Glomerular visceral epithelial cell (primary cell): ENCODE data around the gene SLC25A43.
A peak's percentile ranks its signal among the peaks of the same experiment; 100 is the strongest.
"Not testable (repeated sequence)": the region's sequence is repeated elsewhere in the genome, so short reads cannot be mapped to it uniquely, and the experiment has no call there.

Source experiments
- DNase-seq: peaks from one replicate; pipeline ENCODE4 v3.0.0-alpha.2; 2016; ENCODE audit errors: extremely low spot score

The SLC25A43 gene

GRCh38 chrX:119467842-119468550 lies 68.9 kb downstream of the SLC25A43 start, which contains the start of gene SLC25A5:
SLC25A5 (plus strand) TSS chrX:119468444; CDS start chrX:119468516, 72 bp downstream.
- DNase-seq = peak; percentile 87

DNA sequence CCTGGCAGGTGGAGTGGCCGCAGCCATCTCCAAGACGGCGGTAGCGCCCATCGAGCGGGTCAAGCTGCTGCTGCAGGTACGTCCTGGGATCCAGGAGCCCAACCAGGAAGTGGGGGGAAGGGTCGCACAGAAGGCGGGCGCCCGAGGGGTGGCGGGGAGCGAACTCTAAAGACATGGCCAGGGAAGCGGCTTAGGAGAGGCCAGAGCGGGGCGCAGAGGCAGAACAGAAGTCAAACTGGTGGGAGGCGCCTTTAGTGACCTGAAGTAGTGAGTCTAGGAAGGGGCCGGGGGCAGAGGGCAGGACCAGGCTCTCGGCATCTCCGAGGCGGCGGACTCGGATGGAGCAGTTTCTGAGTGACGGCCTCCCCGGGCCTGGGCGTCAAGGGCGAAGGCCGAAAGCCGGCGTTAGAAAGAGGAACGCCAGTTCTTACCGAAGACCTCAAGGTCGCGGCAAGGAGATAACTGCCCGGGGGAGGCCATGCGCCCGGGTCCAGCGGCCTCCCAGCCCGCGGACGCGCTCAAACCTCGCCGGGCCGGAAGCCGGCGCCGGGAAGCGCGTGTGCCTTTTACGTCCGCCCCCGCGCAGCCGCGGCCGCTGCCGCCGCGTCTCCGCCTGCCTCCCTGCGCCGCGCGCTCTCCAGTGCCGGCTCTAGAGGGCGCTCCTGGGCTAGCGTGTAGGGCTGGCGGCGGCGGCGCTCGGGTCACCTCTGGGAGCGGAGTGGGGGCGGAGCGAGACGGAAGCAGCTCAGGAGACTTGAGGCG lies 69.6 kb downstream of the SLC25A43 start:
- peak; percentile 80 for DNase-seq

DNA sequence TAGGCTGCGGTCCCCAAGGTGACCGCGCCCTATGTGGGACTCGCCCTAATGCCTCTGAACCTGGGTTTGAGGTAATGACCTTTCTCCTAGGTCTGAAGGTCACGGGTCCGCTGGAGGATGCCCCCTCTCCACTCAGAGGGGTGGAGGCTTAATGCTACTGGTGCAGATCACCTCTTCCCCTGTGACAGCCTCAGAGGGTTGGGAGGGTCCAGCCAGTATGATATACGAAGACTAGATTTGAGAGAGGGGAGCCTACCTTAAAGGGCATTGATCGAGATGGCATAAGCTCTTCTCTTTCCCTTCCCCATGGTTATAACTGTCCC lies 70.1 kb downstream of the SLC25A43 start:
- no peak for DNase-seq

- no peak for DNase-seq
Observed at GRCh38 chrX:119474615-119475388, 75.7 kb downstream of the SLC25A43 start.

GRCh38 chrX:119475389-119476101 lies 76.4 kb downstream of the SLC25A43 start:
- no peak for DNase-seq

GRCh38 chrX:119477812-119478232 lies 78.7 kb downstream of the SLC25A43 start:
- peak; percentile 40 for DNase-seq

DNA sequence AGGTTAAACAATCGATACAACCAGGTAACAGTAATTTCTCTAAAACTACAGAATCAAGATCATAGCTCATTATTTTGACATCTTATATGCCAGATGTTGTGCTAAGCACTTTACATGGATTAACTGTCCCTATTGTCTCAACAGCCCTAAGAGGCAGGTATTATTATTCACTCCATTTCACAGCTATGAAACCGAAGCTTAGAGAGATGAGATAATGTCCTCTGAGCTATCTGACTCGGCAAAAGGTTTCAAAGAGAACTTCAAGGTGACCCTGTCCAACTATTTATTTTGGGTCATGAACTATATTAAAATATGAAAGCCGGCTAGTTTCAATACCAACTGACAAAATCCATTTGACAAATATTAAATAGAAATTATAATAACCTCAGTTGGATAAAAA lies 79.4 kb downstream of the SLC25A43 start:
- DNase-seq = no peak

DNA sequence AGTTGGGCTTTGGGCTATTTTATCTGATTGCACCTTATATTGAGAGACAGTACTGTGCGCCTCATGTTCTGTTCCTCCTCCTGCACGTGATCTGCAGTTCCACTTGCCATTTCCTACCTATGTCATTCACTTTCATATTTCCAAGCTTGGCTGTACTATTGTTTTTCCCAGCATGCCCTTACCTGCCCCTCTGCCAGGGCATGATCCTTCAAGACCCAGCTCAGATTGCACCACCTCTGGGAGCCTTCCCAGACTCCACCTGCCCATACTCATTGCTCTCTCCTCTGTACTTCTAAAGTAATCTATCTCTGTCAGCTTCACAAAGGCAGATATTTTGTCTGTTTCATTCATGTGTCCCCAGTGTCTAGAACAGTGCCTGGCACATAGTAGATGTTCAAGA lies 80.7 kb downstream of the SLC25A43 start:
- no peak for DNase-seq

DNA sequence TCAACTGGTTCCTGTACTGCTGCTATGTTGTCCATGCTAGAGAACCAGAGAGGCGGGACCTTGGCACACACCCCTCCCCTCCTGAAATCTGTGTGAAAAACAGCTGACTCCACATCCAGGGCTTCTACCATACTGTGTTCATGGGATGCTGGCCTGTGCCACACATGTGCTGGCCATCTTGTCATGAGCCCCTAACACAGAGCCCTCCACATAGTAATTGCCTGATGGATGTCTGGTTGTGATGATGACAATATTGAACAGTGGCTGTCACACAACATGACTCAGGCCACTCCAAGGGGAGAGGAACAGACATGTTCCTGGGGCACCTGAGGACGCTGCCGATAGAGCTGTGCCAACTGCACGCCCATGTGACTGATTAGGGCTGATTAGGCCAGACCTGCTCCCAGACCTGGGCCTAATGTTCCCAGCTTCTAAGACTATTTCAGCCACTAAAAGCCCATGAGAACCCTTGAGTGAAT lies 82.2 kb downstream of the SLC25A43 start:
- DNase-seq = no peak

GRCh38 chrX:119482041-119482440 lies 82.9 kb downstream of the SLC25A43 start:
- no peak for DNase-seq

- DNase-seq = peak; percentile 21
Observed at GRCh38 chrX:119482481-119483480, 83.6 kb downstream of the SLC25A43 start.

GRCh38 chrX:119486745-119487144 lies 87.6 kb downstream of the SLC25A43 start:
- DNase-seq = no peak

GRCh38 chrX:119487766-119488165 lies 88.6 kb downstream of the SLC25A43 start:
- not testable (repeated sequence) for DNase-seq

GRCh38 chrX:119488749-119489148 lies 89.6 kb downstream of the SLC25A43 start:
- DNase-seq = peak; percentile 35

DNA sequence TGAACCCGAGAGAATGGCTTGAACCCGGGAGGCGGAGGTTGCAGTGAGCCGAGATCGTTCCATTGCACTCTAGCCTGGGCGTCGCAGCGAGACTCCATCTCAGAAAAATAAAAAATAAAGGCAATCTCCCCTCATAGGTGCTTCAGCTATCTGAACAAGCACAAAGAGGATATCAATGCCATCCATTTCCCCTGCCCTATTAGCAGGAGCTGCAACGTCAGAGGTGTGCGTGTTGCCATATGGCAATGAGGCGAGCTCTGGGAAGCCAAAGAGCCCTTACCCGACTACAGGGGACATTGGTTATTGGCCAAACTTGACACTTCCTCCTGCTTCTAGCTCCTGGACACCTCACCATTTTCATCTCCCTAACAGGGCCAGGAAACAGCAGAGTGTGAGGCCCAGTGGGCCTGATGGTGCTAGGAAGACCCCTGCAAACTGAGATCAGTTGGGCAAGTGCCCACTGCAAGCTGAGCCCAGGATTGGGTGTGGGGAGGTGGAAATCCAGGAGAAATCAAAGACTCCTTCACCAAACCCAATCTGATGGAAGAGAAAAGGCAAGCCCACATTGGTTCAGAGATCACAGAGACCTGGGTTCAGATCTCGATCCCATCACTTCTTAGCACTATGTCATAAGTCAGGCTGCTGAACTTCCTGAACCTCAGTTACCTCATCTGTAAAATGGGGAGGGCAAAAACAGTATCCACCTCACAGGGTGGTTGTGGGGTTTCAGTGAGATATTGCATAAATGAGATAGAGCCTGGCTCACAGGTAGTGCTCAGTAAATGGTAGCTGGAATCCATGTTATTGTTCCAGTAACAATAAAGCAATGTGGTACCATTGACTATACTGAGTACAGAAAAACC lies 90.3 kb downstream of the SLC25A43 start:
- DNase-seq = no peak

DNA sequence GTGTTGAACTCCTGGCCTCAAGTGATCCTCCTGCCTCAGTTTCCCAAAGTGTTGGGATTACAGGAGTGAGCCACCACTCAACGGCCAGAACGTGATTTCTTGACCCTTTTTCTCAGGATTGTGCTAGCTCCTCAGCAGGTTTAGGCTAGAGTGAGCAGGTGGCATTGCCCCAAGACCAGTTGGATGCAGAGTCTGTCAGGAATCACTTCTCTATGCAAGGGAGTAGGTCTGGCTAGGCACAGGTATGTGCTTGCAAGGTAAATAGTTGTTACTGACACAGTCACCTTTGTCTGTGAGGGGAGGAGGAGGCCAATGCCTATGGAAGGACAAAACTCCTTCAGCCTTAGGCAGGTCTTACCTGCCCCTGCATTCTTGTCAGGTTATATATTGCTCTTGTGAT lies 93.3 kb downstream of the SLC25A43 start:
- DNase-seq = no peak

DNA sequence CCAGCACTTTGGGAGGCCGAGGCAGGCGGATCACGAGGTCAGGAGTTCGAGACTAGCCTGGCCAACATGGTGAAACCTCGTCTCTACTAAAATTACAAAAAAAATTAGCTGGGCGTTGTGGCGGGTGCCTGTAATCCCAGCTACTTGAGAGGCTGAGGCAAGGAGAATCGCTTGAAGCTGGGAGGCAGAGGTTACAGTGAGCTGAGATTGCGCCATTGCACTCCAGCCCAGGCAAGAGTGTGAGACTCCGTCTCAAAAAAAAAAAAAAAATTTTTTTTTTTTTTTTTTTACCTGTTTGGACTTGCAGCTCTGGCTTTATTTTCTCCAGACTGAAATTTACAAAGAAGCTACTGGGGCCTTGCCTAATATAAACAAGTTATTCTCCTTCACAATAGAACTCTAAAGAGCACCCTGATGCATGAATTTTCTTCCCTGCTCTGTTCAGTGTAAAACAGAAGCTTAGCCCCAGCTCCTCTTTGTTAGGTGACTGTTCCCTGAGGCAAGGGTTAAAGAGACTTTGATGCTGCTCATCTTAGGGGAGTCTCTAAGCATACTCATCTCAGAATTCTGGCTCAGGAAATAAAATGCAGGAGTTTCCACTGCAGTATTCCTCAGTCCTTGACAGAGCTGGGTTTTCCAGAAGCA lies 94.8 kb downstream of the SLC25A43 start:
- not testable (repeated sequence) for DNase-seq

DNA sequence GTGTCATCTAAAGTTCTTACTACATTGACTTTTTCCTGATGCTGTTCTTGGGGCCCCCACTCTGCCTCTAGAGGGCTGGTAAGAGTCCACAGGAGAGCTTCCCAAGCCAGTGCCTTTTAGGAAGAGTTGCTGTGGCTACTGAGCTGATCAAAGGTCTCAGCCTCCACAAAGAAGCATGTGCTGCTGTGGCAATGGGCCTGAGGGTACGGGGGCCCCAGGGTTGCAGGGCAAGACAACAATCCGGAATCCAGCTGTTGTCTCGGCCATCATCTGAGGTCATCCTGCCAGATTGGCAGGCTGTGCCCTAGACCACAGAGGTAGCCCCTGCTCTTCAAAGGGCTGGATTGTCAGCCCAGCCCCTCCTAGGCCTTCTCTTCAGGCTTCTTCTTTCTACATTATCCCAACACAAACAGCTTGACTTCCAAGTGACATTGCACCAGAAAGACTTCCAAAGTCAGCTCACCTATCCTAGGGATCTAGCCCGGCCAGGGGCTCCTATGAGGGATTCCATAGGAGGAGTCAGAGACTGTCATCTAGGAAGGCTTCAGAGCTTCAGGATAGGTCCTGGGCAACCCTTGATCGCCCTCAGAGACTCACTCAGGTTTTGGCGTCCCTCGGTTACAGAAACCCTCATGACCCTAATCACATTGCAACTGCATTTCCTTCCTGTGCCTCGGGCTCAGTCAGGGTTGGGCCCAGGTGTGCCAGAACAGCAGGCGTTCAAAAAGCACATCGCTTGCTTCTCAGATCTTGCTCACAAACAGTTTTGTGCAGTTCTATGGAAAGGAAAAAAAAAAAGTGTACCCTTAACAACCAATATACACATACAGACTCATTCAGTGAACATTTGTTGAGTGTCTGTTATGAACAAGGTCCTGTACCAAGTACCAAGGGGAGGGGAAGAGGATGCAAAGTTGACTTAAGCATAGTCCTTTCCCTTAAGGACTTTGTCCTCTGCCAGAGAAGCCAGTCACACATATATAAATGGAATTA lies 96.9 kb downstream of the SLC25A43 start:
- DNase-seq = no peak
